Thyroid gland (tissue), 4 donors: ENCODE data around the gene ST6GALNAC6. TPM values are rescaled to one million over a fixed set of nuclear protein-coding genes. Genes with fewer than 3 reads are reported as not detected.
A peak's percentile ranks its signal among the peaks of the same experiment; 100 is the strongest.

Experiments
- DNase-seq, 2 donors: peaks; one replicate each; pipeline ENCODE4 v3.0.0-alpha.2; 2019
- H3K27ac ChIP-seq, 3 donors: fragments of 200-600 bp; sonication (generic); 1 replicate in 2 of 3; 2 replicates in 1 of 3; pipeline ENCODE4 v1.5.1; 2016 to 2019; ENCODE audit warnings: mild to moderate bottlenecking in 1 of 3, moderate library complexity in 1 of 3
- H3K27me3 ChIP-seq: fragments of 200-600 bp; sonication (generic); one replicate; pipeline ENCODE4 v1.5.1; 2019
- H3K36me3 ChIP-seq, 2 donors: fragments of 200-600 bp; sonication (generic); one replicate each; pipeline ENCODE4 v1.5.1; 2016 to 2019
- H3K4me1 ChIP-seq, 2 donors: fragments of 200-600 bp; sonication (generic); one replicate each; pipeline ENCODE4 v1.5.1; 2017 to 2019
- H3K4me3 ChIP-seq, 3 donors: fragments of 200-600 bp; sonication (generic); replicated peaks in 1 of 3; 1 replicate in 2 of 3; 2 replicates in 1 of 3; pipeline ENCODE4 v1.5.1; 2016; ENCODE audit warnings: mild to moderate bottlenecking in 1 of 3
- H3K9me3 ChIP-seq: fragments of 200-600 bp; sonication (generic); one replicate; pipeline ENCODE4 v1.5.1; 2017
- POLR2A ChIP-seq, 2 donors: fragments of 450-650 bp; IDR thresholded peaks; one replicate each; pipeline ENCODE4 v1.6.1; 2017; ENCODE audit warnings: antibody characterized with exemption in 2 of 2, mild to moderate bottlenecking in 2 of 2, moderate library complexity in 1 of 2
- WGBS, 2 donors: methylation state at CpG; one replicate each; pipeline ENCODE4 v1.1.5; 2017; 5-methylcytosine and 5-hydroxymethylcytosine counted together
- intact Hi-C: fragments of 100-400 bp; cut with DNase I; formaldehyde crosslinking; loops from one replicate; pipeline ENCODE4 v1.15.1; 2023
- total RNA-seq, 4 donors: library from RNA; depleted of rRNA; stranded (reverse); fragments of >200 nt; gene quantifications; one replicate each; pipeline ENCODE4 v1.2.3, GENCODE V29; 2016
- TF ChIP-seq, protein P1 (sequence below), 6 experiments: fragments of 200-600 bp in 3 of 6; fragments of 450-650 bp in 3 of 6; sonication (generic) in 3 of 6; IDR thresholded peaks; one replicate each; pipeline ENCODE4 v1.5.1; 2016 to 2019; ENCODE audit warnings: antibody characterized with exemption in 6 of 6, mild to moderate bottlenecking in 2 of 6, inconsistent platforms in 1 of 6, moderate library complexity in 1 of 6

ST6GALNAC6 gene
- total RNA-seq, 4 donors from 2014 or later = 39.2 to 124 (median 50.8) TPM

DNA sequence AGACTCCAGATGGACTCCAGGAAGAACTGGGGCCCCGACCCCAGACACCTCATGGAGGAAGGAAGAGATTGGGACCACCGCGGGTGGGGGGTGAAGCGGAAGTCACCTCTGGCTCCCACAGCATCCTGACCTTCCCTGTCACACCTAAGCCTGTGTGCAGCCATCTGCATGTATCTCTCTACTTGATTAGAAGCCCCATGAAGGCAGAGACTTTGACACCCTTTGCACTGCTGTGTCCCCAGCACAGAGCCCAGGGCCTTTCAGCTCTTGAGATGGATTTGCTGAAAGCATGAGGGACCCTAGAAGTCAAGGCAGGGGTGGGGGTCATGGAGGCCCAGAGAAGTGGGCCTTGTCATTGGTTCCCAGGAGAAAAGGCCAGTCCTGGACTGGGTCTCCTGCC is 42.1 kb downstream of the ST6GALNAC6 start:
- Histone ChIP-seq H3K4me1 (peaks cover 13 to 69% of the 10 kb centered on the region in 2 donors), H3K27ac (peak overlapping the region; percentile 3 to 17 (median 6)), H3K9me3 (no peaks in the 10 kb centered on the region), H3K27me3 (no peaks in the 10 kb centered on the region), H3K36me3 (no peaks in the 10 kb centered on the region), H3K4me3 (no peak overlapping the region)
- TF ChIP-seq, protein P1, sequence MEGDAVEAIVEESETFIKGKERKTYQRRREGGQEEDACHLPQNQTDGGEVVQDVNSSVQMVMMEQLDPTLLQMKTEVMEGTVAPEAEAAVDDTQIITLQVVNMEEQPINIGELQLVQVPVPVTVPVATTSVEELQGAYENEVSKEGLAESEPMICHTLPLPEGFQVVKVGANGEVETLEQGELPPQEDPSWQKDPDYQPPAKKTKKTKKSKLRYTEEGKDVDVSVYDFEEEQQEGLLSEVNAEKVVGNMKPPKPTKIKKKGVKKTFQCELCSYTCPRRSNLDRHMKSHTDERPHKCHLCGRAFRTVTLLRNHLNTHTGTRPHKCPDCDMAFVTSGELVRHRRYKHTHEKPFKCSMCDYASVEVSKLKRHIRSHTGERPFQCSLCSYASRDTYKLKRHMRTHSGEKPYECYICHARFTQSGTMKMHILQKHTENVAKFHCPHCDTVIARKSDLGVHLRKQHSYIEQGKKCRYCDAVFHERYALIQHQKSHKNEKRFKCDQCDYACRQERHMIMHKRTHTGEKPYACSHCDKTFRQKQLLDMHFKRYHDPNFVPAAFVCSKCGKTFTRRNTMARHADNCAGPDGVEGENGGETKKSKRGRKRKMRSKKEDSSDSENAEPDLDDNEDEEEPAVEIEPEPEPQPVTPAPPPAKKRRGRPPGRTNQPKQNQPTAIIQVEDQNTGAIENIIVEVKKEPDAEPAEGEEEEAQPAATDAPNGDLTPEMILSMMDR (IDR thresholded peaks at IDR 0.05) = no peak
- TF ChIP-seq POLR2A (IDR thresholded peaks at IDR 0.05) = no peak
- intact Hi-C loops = no loop called here
- WGBS, 2 donors = 61 to 67% methylated on average over 3 to 4 of the region's 4 CpGs
- no peak for DNase-seq

DNA sequence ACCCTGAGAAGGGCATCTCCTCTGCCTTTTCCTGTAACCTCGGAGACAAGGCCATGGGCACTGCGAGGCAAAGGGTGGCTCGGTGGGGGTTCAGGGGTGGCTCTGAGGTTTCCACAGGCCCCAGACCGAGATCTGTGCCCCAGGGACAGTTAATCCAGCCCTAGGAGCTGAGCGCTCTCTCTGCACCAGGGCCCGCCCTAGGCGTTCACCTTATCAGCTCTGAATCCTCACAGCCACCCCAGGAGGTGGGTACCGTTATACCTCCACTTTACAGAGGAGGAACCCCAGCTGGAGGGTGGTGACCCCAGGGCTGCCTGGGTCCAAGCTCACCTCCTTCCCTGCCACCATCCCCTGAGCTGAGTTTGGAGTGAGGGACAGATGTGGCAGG is 42.7 kb downstream of the ST6GALNAC6 start:
- Histone ChIP-seq H3K4me1 (peaks cover 7 to 63% of the 10 kb centered on the region in 2 donors), H3K4me3 (no peak overlapping the region), H3K36me3 (no peaks in the 10 kb centered on the region), H3K27me3 (no peaks in the 10 kb centered on the region), H3K27ac (peak overlapping the region in 1 of 3 donors; percentile 6), H3K9me3 (no peaks in the 10 kb centered on the region)
- WGBS, 2 donors = 79% methylated on average over 3 of the region's 8 CpGs; no CpG with 5 or more reads in 1 of the 2 donors
- intact Hi-C loops = no loop called here
- TF ChIP-seq POLR2A (IDR thresholded peaks at IDR 0.05) = no peak
- TF ChIP-seq, protein P1 (IDR thresholded peaks at IDR 0.05) = no peak
- no peak for DNase-seq

DNA sequence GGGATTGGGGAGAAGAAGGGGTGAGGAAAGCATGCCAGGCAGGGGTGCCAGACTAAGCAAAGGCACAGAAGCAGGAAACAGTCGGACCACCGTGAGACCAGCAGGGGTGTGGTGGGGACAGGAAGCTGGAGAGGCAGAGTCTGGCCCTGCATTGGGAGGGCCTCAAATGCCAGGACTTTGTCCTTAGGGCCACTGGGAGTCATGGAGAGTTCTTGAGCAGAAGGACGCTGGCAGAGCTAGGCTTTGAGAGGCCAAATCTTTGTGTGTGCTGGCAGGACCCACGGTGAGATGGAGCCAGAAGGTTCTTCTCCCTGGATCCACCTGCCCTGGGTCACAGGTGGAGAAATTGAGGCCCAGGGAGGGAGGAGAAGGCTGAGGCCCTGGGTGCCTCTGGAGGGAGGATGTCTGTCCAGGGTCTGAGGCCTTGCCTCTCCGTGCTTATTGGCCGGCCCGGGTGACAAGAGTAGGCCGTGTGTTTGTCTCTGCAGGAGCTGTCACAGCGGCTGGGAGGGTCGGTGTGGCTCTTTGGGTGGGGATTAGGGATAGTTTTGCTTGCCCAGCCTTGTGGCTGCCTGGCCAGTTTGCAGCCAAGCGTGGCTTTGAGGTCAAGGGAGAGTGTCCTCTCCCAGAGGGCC is 43.2 kb downstream of the ST6GALNAC6 start:
- H3K4me1 ChIP-seq = peaks cover 6 to 58% of the 10 kb centered on the region in 2 donors

DNA sequence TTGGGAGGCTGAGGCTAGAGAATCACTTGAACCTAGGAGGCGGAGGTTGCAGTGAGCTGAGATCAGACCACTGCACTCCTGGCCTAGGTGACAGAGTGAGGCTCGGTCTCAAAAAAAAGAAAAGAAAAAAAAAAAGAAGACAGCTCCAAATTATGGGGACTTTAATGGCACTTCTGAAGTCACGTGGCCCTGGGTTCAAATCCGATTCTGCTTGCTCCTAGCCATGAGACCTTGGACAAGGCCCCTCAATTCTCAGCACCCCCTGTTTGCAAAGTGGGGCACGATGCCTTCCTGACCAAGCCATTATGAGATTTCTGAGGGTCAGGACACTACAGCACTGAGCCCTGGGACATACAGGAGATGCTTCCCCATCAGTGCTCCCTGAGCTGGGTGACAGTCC is 43.9 kb downstream of the ST6GALNAC6 start:
- DNase-seq = no peak

More for the DNA sequence above, 43.2 kb downstream of the ST6GALNAC6 start:
- Histone ChIP-seq H3K27ac (no peak overlapping the region), H3K9me3 (no peaks in the 10 kb centered on the region), H3K4me3 (no peak overlapping the region), H3K27me3 (no peaks in the 10 kb centered on the region), H3K36me3 (no peaks in the 10 kb centered on the region)
- WGBS, 2 donors = 67 to 74% methylated on average over 11 of the region's 11 CpGs
- intact Hi-C loops = no loop called here
- DNase-seq = no peak
- TF ChIP-seq POLR2A (IDR thresholded peaks at IDR 0.05) = no peak
- TF ChIP-seq, protein P1 (IDR thresholded peaks at IDR 0.05) = no peak

DNA sequence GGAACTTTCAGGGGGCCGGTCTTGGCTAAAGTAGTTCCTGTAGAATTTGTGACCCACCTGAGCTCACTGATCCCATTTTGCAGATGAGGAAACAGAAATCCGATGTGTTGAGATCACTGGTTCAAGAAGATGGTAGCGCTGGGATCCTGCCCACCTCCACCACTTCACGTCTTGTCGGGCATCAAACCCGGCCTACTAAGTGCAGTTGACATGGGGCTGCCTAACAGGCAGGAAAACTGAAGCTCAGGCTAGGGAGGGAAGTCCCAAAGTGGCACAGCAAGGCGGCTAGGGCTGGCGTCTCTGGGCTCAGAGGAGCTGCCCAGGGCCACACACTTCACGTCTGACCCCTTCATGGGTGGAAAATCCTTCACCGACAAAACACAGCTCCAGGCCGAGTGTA is 44.4 kb downstream of the ST6GALNAC6 start:
- H3K9me3 ChIP-seq = no peaks in the 10 kb centered on the region
- H3K27ac ChIP-seq = peak overlapping the region; percentile 58 to 81 (median 72)
- DNase-seq = no peak
- H3K27me3 ChIP-seq = no peaks in the 10 kb centered on the region
- 61 to 85% methylated on average over 5 to 10 of the region's 11 CpGs for WGBS, 2 donors
- intact Hi-C loops = no loop called here
- H3K36me3 ChIP-seq = no peaks in the 10 kb centered on the region
- H3K4me3 ChIP-seq = no peak overlapping the region
- peaks cover 6 to 49% of the 10 kb centered on the region in 2 donors for H3K4me1 ChIP-seq
- TF ChIP-seq, protein P1 (IDR thresholded peaks at IDR 0.05) = no peak
- no peak for TF ChIP-seq POLR2A (IDR thresholded peaks at IDR 0.05)

More for the DNA sequence above, 43.9 kb downstream of the ST6GALNAC6 start:
- Histone ChIP-seq H3K27me3 (no peaks in the 10 kb centered on the region), H3K4me3 (no peak overlapping the region), H3K9me3 (no peaks in the 10 kb centered on the region), H3K27ac (no peak overlapping the region), H3K4me1 (peaks cover 6 to 51% of the 10 kb centered on the region in 2 donors), H3K36me3 (no peaks in the 10 kb centered on the region)
- 94 to 96% methylated on average over 5 of the region's 5 CpGs for WGBS, 2 donors
- intact Hi-C loops = no loop called here
- TF ChIP-seq, protein P1 (IDR thresholded peaks at IDR 0.05) = no peak
- no peak for TF ChIP-seq POLR2A (IDR thresholded peaks at IDR 0.05)
